GM18873 (cell line): ENCODE data around the gene PRKAG2.
"Not testable (repeated sequence)": the region's sequence is repeated elsewhere in the genome, so short reads cannot be mapped to it uniquely, and the experiment has no call there.

Source experiments
- ATAC-seq: cut with Tn5 transposase; IDR thresholded peaks from one replicate; pipeline ENCODE4 v1.9.1; 2021; ENCODE audit warnings: mild to moderate bottlenecking, moderate library complexity, moderate number of reproducible peaks; ENCODE audit not compliant: unreplicated experiment, low FRiP score

The PRKAG2 gene

DNA sequence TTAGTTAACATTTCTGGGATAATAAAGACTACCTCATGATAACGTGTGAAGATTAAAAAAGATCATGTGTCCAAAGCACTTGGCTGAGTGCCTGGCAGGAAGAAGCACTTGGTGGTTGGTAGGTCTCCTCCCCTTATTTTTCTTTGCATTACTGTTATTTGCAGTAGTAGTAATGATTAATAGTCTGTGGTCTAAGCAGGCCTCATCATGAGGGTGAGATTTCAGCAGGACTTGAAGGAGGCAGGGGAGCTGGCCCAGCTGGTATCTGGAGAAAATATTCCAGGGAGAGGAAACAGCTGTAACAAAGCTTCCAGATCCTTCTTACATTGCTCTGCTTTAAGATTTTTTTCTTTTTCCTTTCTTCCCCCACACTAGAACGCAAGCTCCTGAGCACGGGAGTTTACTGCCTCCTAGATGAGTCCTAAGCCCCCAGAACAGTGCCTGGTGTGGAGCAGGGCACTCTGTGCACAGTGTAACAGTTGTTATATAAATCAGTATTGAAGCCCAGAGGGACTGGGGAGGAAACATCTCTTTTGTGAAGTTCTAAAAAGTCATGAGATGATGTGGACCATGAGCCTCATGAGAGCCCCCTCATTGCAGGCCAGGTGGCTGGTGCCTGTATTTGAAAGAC lies 326.1 kb downstream of the PRKAG2 start:
- ATAC-seq = no peak

DNA sequence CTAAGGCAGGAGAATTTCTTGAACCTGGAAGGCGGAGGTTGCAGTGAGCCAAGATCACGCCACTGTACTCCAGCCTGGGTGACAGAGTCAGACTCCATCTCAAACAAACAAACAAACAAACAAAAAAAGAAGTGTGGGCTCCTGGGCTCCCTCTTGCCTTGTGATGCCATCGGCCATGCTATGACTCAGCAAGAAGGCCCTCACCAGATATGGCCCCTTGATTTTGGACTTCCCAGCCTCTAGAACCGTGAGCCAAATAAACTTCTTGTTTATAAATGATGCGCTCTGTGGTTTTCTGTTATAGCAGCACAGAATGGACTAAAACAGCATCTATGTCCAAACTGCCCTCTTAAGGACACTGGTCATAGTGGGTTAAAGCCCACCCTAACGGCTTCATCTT lies 327.3 kb downstream of the PRKAG2 start:
- ATAC-seq = no peak

DNA sequence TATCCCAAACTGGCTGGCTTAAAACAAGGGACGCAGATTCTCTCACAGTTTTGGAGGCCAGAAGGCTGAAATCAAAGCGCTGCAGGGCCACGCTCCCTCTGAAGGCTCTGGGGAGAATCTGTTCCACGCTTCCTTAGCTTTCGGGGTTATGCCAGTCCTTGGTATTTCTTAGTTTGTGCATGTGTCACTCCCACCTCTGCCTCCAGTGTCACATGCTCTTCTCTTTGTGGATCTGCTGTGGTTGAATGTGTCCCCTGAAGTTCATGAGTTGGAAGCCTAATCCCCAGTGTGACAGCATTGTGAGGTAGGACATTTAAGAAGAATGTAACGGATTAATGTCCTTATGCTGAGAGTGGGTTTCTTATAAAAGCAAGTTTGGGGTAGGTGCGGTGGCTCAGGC lies 327.8 kb downstream of the PRKAG2 start:
- ATAC-seq = no peak

DNA sequence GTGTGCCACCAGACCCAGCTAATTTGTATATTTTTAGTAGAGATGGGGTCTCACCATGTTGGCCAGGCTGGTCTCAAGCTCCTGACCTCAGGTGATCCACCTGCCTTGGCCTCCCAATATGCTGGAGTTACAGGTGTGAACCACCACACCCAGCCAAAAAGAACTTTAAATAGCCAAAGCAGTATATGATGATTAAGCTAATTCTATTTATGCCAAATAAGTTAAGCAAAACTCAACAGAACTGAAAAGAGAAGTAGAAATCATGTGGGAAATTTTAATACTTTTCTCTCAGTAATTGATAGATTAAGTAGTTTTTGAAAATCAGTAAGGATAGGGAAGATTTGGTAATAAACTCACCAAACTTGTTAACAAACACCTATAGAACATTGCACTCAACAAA lies 332.7 kb downstream of the PRKAG2 start:
- no peak for ATAC-seq

DNA sequence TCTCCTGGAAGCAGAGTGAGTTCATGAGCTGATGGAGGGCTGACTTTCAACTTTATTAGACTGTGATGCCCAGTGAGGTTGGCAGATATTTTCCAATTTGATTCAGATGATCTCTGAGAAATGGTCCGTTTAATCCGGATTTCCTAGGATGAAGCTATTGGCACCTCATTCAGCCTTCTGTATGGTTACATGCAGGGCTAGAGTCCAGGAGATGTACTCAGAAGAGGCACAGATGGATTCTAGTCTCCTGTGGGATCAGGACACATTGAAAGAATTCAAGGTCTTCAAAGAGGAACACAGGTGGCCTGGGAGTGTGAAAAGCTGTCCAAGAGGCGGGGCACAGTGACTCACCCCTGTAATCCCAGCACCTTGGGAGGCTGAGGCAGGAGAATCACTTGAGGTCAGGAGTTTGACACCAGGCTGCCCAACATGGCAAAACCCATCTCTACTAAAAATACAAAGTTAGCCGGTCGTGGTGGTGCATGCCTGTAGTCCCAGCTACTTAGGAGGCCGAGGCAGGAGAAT lies 334.2 kb downstream of the PRKAG2 start:
- ATAC-seq = no peak

DNA sequence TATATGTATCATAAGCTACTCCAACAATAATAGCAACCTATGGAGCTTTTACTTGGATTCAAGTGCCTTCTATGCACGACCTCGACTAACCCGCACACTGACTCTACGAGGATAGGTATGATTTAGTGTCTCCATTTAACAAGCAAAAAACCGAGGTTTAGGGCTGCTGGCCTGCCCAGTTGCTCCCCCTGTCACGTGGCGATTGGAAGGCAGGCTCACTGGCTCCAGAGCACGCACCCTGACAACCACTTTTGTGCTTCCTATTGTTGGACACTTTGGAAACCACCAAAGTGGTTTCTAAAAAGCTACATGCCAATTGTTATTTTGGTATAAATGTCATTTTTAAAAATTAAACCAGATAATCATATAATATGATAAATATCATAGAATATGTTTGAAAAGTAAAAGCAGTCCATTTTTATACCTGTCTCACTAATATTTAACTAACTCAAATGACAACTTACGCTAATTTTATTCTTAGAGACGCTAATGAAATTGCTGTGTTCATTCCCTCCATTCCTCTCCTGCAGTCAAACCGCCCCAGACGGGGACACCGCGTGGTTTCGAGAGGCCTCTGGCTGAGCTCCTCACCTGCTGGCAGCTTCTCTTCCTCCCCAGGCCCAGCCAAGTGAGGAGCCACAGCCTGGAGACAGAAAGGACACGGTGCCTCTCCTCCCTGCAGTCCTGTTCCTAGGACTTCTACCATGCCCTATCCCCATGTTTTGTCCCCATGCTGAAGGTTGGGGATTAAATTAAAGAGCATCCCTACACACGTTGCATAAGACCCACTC lies 335.0 kb downstream of the PRKAG2 start:
- ATAC-seq = no peak

DNA sequence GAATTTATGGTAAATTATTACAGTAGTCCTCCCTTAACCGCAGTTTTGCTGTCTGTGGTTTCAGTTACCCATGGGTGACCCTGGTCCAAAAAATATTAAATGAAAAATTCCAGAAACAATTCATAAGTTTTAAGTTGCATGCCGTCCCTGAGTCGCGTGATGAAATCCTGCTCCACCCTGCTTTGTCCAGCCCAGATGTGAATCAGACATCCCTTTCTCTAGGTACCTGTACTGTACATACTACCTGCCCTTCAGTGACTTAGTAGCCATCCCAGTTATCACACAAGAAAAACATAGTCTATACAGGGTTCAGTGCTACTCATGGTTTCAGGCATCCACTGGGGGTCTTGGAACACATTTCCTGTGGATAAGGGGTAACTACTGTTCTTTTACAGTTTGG lies 336.8 kb downstream of the PRKAG2 start:
- no peak for ATAC-seq

DNA sequence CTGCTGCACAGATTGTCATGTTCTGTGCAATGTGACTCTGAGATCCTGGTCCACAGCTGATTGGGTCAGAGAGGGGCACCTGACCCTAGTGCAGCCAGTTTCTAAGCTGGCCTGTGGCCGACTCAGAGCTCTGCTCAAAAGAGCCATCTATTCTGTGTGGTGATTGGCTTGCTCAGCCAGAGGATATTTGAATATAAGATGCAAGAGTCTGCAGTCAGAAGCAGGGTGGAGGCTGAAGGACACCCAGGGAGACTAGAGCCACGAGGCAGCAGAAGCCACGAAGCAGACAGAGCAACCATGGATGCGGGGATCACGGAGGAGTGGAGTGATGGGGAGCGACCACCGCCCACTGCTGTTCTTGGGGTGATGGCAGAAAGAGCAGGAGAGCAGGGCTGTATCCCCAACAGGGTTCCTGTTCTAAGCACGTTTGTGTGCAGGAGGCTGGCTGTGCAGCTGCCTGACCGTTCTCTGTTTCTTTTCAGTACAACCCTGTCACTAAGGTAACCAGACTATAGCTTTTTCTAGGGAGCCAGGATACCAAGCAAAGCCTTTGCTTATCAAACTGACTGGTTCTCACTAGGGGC lies 337.7 kb downstream of the PRKAG2 start:
- no peak for ATAC-seq

DNA sequence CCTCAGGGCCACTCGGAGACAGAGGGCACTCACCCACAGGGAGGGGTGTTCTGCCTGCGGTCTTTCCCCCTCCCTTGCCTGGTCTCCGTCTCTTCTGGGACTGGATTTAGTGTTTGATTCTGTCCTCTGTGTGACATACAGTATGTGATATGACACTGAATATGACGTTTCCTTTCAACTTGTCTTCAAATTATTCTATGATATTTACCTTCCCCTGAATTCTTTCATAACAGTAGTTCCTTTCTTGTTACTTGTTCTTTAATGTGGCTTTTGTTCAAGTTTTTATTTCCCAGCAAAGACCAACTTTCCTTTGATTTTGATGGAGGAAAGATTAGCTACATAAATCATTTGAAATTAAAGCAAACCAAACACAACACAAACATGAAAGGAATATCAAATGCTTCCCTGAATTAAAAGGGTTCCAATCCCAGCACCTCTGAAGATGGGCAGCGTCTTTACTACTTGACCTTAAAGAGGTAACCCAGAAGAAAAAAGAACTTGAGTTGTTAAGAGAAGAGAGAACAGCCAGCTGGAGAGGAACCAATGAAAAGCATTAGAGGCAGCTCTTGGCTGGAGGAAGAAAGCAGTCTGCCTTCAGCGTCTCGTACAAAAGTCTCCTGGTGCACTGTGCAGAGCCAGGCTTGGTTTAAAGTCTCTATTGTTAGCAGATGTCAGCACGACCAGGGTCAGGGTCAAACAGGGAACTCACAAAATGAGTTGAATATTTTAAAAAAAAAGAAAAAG lies 338.9 kb downstream of the PRKAG2 start:
- ATAC-seq = no peak

DNA sequence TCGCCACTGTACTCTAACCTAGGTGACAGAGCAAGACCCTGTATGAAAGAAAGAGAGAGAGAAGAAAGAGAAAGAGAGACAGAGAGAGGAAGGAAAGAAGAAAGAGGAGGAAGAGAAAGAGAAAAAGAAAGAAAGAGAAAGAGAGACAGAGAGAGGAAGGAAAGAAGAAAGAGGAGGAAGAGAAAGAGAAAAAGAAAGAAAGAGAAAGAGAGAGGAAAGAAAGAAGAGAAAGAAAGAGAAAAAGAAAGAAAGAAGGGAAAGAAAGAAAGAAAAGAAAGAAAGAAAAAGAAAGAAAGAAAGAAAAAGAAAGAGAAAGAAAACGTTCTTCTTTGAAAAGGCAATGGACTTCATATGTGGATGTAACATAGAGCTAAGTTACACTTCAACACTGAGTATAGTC lies 340.7 kb downstream of the PRKAG2 start:
- ATAC-seq = not testable (repeated sequence)

DNA sequence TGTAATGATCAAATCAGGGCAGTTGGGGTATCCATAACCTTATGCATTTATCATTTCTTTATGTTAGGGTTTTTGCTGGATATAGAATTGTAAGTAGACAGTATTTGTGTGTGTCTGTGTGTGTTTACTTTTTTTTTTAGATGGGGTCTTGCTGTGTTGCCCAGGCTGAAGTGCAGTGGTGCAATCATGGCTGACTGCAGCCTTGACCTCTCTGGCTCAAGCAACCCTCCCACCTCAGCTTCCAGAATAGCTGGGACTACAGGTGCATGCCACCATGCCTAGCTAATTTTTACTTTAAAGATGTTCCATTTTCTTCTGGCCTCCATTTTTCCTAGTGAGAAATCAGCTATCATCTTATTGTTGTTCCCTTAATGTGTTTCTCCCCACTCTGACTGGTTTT lies 347.1 kb downstream of the PRKAG2 start:
- ATAC-seq = no peak

DNA sequence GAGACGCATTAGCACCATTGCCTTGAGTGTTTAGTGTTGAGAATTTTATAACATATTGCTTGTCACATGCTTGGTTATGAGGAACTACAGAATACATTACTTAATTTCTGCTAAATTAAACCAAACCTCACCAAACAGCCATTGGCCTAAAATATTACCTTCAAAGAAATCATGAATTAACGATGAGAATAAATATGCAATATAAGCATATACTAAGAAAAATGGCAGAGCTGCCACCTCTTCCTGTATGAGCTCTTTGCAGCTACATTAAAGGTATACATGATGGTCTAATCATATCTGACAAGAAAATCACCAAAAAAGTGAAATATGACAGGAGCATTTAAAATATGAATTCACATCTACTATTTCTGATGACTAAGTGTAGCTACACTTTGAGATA lies 352.1 kb downstream of the PRKAG2 start:
- ATAC-seq = no peak

DNA sequence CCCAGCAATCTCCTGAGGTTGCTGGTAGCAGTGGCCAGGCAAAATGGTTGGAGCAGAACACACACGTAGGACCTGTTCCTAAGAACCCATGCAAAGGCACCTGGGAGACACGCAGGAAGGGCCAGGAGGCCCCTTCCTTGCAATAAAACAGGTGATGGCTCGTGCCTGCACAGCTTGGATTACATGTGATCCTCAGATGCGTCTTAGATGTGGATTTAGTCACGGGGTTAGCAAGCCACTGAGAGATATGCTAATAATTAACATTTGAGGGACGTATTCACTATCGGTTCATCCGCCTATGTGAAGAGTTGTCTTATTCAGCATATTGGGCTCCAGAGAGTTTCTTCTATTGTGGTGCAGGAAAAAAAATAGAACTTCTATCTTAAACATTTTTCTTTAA lies 352.6 kb downstream of the PRKAG2 start:
- no peak for ATAC-seq

DNA sequence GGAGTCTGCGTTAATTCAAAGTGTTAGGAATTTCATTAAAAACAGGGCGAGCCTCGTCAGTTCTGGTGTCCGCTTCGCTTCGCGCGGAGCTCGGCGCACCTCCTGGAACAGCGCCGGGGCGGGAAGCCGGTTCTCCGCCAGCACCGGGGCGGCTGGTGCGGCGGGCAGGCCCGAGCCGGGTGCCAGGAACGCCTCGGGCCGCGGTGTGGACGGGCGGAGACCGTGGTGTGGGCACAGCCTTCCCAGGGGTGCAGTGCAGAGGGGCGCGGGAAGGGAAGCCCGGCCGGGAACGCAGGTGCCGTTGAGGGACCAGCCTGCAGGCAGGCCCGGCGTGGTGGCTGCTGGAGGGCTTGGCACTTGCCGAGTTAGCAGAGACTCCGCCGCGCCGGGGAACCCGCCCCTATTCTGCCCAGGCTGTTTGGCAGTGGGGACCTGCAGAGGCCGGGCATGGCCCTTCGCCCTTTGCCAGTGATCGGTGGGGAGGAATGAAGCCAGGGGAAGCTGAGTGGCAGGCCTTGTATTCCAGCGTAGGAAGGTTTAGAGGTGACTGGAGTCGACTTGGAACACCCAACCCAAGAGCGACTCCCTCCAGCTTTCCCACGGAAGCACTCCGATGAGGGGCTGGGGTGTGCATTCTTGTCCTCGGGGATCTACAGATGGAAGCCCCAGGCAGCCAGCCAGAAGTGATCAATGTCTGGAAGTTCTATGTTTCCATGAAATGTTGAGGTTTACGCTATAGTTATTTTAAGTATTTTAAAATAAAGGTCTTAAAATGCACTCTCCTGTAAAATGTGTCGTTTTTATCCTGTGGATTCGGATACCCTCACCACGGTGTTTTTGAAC lies 356.3 kb downstream of the PRKAG2 start:
- no peak for ATAC-seq

DNA sequence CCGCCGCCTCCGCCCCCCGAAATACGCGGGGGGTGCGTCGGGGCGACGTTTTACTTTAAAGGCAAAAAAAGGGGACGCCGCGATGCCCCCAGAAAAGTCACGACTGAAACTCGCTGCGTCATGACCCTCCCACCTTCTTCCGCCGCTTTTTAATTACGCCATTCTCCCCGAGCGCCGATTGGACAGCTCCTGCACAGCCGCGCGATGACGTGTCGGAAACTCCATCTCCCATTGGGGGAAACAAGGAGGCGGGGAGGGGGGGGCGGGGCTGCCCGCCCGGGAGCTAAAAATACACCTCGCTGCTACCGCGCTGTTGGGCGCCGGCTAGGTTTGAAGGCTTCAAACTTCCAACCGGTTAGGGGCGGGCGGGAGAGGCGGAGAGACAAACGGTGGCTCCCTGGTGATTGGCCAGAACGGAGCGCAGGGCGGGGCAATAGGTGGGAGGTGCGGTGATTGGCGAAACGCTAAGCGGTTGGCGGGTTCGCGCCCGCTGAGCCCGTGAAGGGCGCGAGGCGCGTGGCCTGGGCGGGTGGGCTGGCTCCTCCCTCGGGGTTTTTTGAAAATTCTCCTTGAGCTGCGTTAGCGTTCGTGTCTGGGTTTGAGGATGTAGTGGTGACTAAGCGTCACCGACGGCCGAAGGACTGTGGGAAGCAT lies 357.0 kb downstream of the PRKAG2 start, which contains the start of gene RHEB:
TSS of gene RHEB (minus strand) at position 131 of the 654 bp plus-strand sequence. CDS start 384 bp downstream, outside the sequence.
- ATAC-seq = peak; percentile 68

DNA sequence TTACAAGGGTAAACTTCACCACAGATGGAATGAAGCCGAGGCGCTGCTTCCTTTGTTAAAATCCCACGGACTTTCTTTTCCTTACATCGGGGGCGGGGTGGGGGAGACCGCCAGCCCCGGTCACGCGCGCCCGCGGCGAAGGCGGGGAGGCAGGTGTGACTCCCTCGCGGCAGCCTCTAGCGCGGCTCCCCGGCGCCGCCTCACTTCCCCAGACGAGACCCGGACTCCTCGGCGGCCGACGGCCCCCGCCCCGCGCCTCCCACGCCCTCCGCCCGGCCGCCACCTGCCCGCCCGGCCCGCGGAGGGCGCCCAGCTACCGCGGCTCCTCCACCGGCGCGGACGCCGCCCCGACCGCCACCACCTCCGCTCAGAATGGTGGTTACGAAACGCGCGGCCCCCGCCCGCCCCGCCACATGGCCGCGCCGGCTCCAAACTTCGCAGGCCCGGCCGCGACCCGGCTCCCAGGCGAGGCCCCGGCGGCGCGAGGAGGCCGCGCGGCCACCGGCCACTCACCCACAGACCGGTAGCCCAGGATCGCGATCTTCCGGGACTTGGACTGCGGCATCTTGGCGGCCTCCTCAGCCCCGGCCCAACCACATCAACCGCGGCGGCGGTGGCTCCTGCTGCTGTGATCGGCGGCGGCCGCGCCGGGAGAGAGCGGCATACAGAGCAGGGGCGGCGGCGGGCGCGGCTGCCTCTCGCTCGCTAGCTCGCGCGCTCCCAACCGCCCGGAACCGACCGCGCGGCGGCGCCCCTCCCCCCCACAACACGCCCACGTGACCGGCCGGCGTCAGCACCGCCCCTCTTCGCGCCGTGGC lies 357.8 kb downstream of the PRKAG2 start:
- ATAC-seq = peak; percentile 41

DNA sequence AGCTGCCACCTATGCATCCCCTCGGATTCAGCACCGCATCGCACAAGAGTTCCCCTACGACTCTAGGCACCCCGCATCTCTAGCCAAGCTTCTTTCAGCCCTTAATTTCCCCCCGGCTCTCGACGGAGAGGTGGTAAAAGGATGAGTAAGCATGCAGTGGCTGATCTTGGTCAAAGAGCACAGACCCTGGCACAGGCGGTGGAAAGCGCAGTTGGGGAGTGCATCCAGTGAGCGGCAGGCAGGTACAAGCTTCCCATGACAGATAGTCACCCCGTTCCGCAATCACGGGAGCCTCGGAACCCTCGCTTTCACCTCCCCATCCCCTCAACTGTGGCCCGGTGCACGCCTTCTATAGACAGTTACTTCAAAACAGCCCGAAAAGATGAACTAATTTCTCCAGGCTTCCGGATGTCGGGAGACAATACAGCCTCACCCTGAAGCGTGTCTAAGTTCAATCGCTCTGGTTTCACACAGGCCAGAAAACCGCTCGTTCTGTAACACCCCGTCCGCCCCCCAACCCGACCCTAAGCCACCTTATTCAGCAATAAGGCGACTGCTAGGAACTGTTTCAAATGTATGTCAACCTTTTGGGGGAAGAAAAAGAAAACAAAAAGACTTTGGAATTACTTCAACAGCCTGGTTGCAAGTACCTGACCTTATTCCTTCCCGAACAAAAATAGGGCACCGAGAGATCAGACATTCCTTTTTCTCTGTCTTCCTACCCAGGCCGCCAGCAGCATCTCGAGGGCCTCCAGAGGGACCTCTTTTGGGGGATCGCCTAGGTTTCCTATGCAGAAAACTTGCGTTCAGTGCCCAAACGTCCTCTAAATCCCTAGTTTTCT lies 358.6 kb downstream of the PRKAG2 start:
- no peak for ATAC-seq
